ENCODE data around the gene CTBS. TPM values are rescaled to one million over a fixed set of nuclear protein-coding genes. Genes with fewer than 3 reads are reported as not detected.

CTBS gene
- total and polyA plus RNA-seq, 11 donors: 2.5 to 19.9 (median 7.7) TPM

- 73 to 100% (median 78%) methylated on average over 1 of the region's 1 CpG for WGBS, 4 donors
- DNase-seq: no peak
- ATAC-seq: no peak
- Histone ChIP-seq H3K27me3 (no peaks in the 10 kb centered on the region), H3K9me3 (no peaks in the 10 kb centered on the region), H3K27ac (no peak overlapping the region), H3K4me3 (no peak overlapping the region), H3K4me1 (no peaks in the 10 kb centered on the region), H3K36me3 (peaks cover 0 to 13% (median 0%) of the 10 kb centered on the region in 9 donors)
- intact Hi-C loops (cut with DNase I): no loop called here
- TF ChIP-seq POLR2A (IDR thresholded peaks at IDR 0.05) (no peak), CTCF (IDR thresholded peaks at IDR 0.05) (no peak)
These were observed 48.5 kb downstream of the CTBS start for GRCh38 chr1:84525779-84526178.

- TF ChIP-seq CTCF (IDR thresholded peaks at IDR 0.05): no peak
- TF ChIP-seq POLR2A (IDR thresholded peaks at IDR 0.05): no peak
- no peaks in the 10 kb centered on the region for H3K9me3 ChIP-seq
- no peak for DNase-seq
- H3K27me3 ChIP-seq: no peaks in the 10 kb centered on the region
- intact Hi-C loops (cut with DNase I): no loop called here
- ATAC-seq: no peak
- H3K4me3 ChIP-seq: no peak overlapping the region
- no peak overlapping the region for H3K27ac ChIP-seq
- H3K4me1 ChIP-seq: no peaks in the 10 kb centered on the region
- peaks cover 0 to 13% (median 0%) of the 10 kb centered on the region in 9 donors for H3K36me3 ChIP-seq
These were observed 49.6 kb downstream of the CTBS start for GRCh38 chr1:84524590-84524989.

GRCh38 chr1:84510668-84511067, 63.6 kb downstream of the CTBS start:
- intact Hi-C loops (cut with DNase I): loop anchor here in 1 of 10 donors (5.0 kb wide), 1 partner anchor 62 kb away; the partner anchor contains the start of gene CTBS
- H3K9me3 ChIP-seq: peaks cover 0 to 25% (median 0%) of the 10 kb centered on the region in 12 donors
- TF ChIP-seq POLR2A (IDR thresholded peaks at IDR 0.05): no peak
- no peak for TF ChIP-seq CTCF (IDR thresholded peaks at IDR 0.05)
- H3K27me3 ChIP-seq: no peaks in the 10 kb centered on the region
- peaks cover 0 to 8% (median 0%) of the 10 kb centered on the region in 9 donors for H3K36me3 ChIP-seq
- H3K4me3 ChIP-seq: no peak overlapping the region
- WGBS, 4 donors: 88 to 96% (median 94%) methylated on average over 3 of the region's 3 CpGs
- DNase-seq (no peak), ATAC-seq (no peak)
- no peak overlapping the region for H3K27ac ChIP-seq
- peaks cover 0 to 15% (median 3%) of the 10 kb centered on the region in 12 donors for H3K4me1 ChIP-seq

- Histone ChIP-seq H3K9me3 (peaks cover 0 to 25% (median 0%) of the 10 kb centered on the region in 12 donors), H3K27ac (no peak overlapping the region), H3K36me3 (peaks cover 0 to 8% (median 0%) of the 10 kb centered on the region in 9 donors), H3K4me1 (peaks cover 0 to 15% (median 3%) of the 10 kb centered on the region in 12 donors), H3K4me3 (no peak overlapping the region), H3K27me3 (no peaks in the 10 kb centered on the region)
- no peak for ATAC-seq
- 49 to 99% (median 71%) methylated on average over 2 of the region's 2 CpGs for WGBS, 4 donors
- no peak for DNase-seq
- TF ChIP-seq CTCF (IDR thresholded peaks at IDR 0.05) (no peak), POLR2A (IDR thresholded peaks at IDR 0.05) (no peak)
- intact Hi-C loops (cut with DNase I): loop anchor here in 1 of 10 donors (5.0 kb wide), 1 partner anchor 62 kb away; the partner anchor contains the start of gene CTBS
These were observed 64.1 kb downstream of the CTBS start for GRCh38 chr1:84510165-84510564.
